Spleen (tissue), 11 donors: Measurements from ENCODE around the gene SUSD6. TPM values are rescaled to one million over a fixed set of nuclear protein-coding genes. Genes with fewer than 3 reads are reported as not detected.

ENCODE experiments used
- DNase-seq: peaks from one replicate; pipeline ENCODE4 v3.0.0-alpha.2; 2020
- H3K27ac ChIP-seq, 8 donors: fragments of 200-600 bp; sonication (generic) in 7 of 8; 1 replicate in 4 of 8; 2 replicates in 4 of 8; pipeline versions ENCODE4 v1.5.0 to v1.8.0; 2016 to 2021; ENCODE audit warnings: inconsistent platforms in 4 of 8, mild to moderate bottlenecking in 4 of 8, moderate library complexity in 1 of 8
- H3K27me3 ChIP-seq, 7 donors: fragments of 200-600 bp; sonication (generic) in 6 of 7; replicated peaks in 1 of 7; 1 replicate in 4 of 7; 2 replicates in 3 of 7; pipeline versions ENCODE4 v1.5.0 to v1.8.0; 2016 to 2021; ENCODE audit warnings: inconsistent platforms in 3 of 7, mild to moderate bottlenecking in 1 of 7
- H3K36me3 ChIP-seq, 6 donors: fragments of 200-600 bp; sonication (generic) in 5 of 6; 1 replicate in 4 of 6; 2 replicates in 2 of 6; pipeline versions ENCODE4 v1.5.0 to v1.8.0; 2016 to 2021; ENCODE audit warnings: inconsistent platforms in 2 of 6
- H3K4me1 ChIP-seq, 6 donors: fragments of 200-600 bp; sonication (generic) in 5 of 6; 1 replicate in 3 of 6; 2 replicates in 3 of 6; pipeline versions ENCODE4 v1.5.0 to v1.8.0; 2016 to 2021; ENCODE audit warnings: inconsistent platforms in 3 of 6
- H3K4me3 ChIP-seq, 8 donors: fragments of 200-600 bp; sonication (generic) in 7 of 8; 1 replicate in 4 of 8; 2 replicates in 4 of 8; pipeline versions ENCODE4 v1.5.0 to v1.8.0; 2016 to 2021; ENCODE audit warnings: inconsistent platforms in 4 of 8, mild to moderate bottlenecking in 4 of 8, moderate library complexity in 2 of 8
- H3K9me3 ChIP-seq, 8 donors: fragments of 200-600 bp; sonication (generic) in 7 of 8; 1 replicate in 4 of 8; 2 replicates in 4 of 8; pipeline versions ENCODE4 v1.5.0 to v1.8.0; 2016 to 2021; ENCODE audit warnings: inconsistent platforms in 4 of 8
- CTCF ChIP-seq, 11 experiments: fragments of 200-600 bp in 7 of 11; fragments of 450-650 bp in 4 of 11; sonication (generic) in 4 of 11; IDR thresholded peaks in 8 of 11; conservative IDR thresholded peaks in 3 of 11; 1 replicate in 7 of 11; 2 replicates in 4 of 11; pipeline versions ENCODE4 v1.4.0 to v1.8.0; 2016 to 2021; ENCODE audit warnings: antibody characterized with exemption in 11 of 11, inconsistent platforms in 4 of 11, mild to moderate bottlenecking in 1 of 11
- POLR2A ChIP-seq, 3 donors: fragments of 450-650 bp; IDR thresholded peaks; one replicate each; pipeline ENCODE4 v1.5.1; 2017; ENCODE audit warnings: antibody characterized with exemption in 3 of 3, mild to moderate bottlenecking in 1 of 3
- POLR2AphosphoS5 ChIP-seq, 3 donors: sonication (generic); formaldehyde crosslinking; IDR thresholded peaks; one replicate each; pipeline ENCODE4 v1.5.1; 2017; ENCODE audit warnings: antibody characterized with exemption in 3 of 3
- WGBS, 5 donors: extraction: QIAGEN DNeasy Blood & Tissue Kit in 3 of 5; methylation state at CpG; one replicate each; pipeline versions ENCODE4 v1.1.5 to v1.1.7; 2013 to 2018; 5-methylcytosine and 5-hydroxymethylcytosine counted together
- intact Hi-C: fragments of 100-400 bp; cut with DNase I; formaldehyde crosslinking; loops from one replicate; pipeline ENCODE4 v1.15.0; 2023; ENCODE audit warnings: low total_unique reads
- polyA plus RNA-seq, 3 donors: library from polyadenylated mRNA; stranded (reverse); fragments of 200-250 nt; gene quantifications; one replicate each; pipeline ENCODE4 v1.2.1, GENCODE V29; 2013
- total RNA-seq, 7 donors: library from RNA; depleted of rRNA in 3 of 7; stranded (reverse); fragments of >200 nt in 3 of 7; fragmentation: NEBNext Ultra II Directional in 4 of 7; extraction: Animal tissue kit (Norgen Biotek cat#: 25700) in 4 of 7; gene quantifications; one replicate each; pipeline versions ENCODE4 v1.1.0 to v1.2.1, GENCODE V29; 2016 to 2021
- donor health status: healthy with polysubstance abuse.
- donor health status: DM: no; HTN: no; CAD: no; lungs with moderate emphysema.
- donor health status: DM: no; HTN: no; CAD: no.
- donor health status: Bipolar disorder and iron deficiency.
- donor health status: healthy.
- donor health status: DM: no; HTN: no; CAD: no.
- donor health status: DM: yes; HTN: yes; CAD: no.

SUSD6 gene
- total and polyA plus RNA-seq, 10 donors: 10.7 to 120 (median 86.4) TPM

GRCh38 chr14:69633238-69633637 lies 21.8 kb downstream of the SUSD6 start:
- DNase-seq: no peak
- 53 to 71% (median 62%) methylated on average over 3 to 4 of the region's 4 CpGs for WGBS, 5 donors
- H3K9me3 ChIP-seq: no peaks in the 10 kb centered on the region
- H3K27me3 ChIP-seq: no peaks in the 10 kb centered on the region
- TF ChIP-seq POLR2A (IDR thresholded peaks at IDR 0.05): no peak
- TF ChIP-seq POLR2AphosphoS5 (IDR thresholded peaks at IDR 0.05): no peak
- TF ChIP-seq CTCF (IDR thresholded peaks at IDR 0.05 in 8 of 11, conservative IDR thresholded peaks at IDR 0.05 in 3 of 11): no peak
- H3K4me1 ChIP-seq: peaks cover 84 to 100% (median 100%) of the 10 kb centered on the region in 6 donors
- H3K4me3 ChIP-seq: no peak overlapping the region
- intact Hi-C loops: loop anchor here (10.0 kb wide), 1 partner anchor 52 kb away; no protein-coding TSS in a partner anchor
- no peaks in the 10 kb centered on the region for H3K36me3 ChIP-seq
- peak overlapping the region in 6 of 8 donors; percentile 46 to 84 (median 66) for H3K27ac ChIP-seq

GRCh38 chr14:69635981-69636639 lies 24.7 kb downstream of the SUSD6 start:
- no peak for DNase-seq
- intact Hi-C loops: loop anchor here (10.0 kb wide), 1 partner anchor 49 kb away; no protein-coding TSS in a partner anchor

GRCh38 chr14:69636718-69637480 lies 25.5 kb downstream of the SUSD6 start:
- intact Hi-C loops: loop anchor here (10.0 kb wide), 1 partner anchor 48 kb away; no protein-coding TSS in a partner anchor
- peak overlapping the region; percentile 54 to 84 (median 68) for H3K27ac ChIP-seq
- H3K36me3 ChIP-seq: peaks cover 0 to 12% (median 0%) of the 10 kb centered on the region in 6 donors
- TF ChIP-seq CTCF (IDR thresholded peaks at IDR 0.05 in 8 of 11, conservative IDR thresholded peaks at IDR 0.05 in 3 of 11) (no peak), POLR2A (IDR thresholded peaks at IDR 0.05) (no peak), POLR2AphosphoS5 (IDR thresholded peaks at IDR 0.05) (no peak)
- H3K4me1 ChIP-seq: peaks cover 75 to 100% (median 86%) of the 10 kb centered on the region in 6 donors
- no peaks in the 10 kb centered on the region for H3K27me3 ChIP-seq
- H3K9me3 ChIP-seq: peaks cover 0 to 16% (median 14%) of the 10 kb centered on the region in 8 donors
- 72 to 82% (median 80%) methylated on average over 7 of the region's 7 CpGs for WGBS, 5 donors
- no peak for DNase-seq
- peak overlapping the region in 1 of 8 donors; percentile 17 for H3K4me3 ChIP-seq

More at GRCh38 chr14:69635981-69636639, 24.7 kb downstream of the SUSD6 start:
- H3K36me3 ChIP-seq: peaks cover 0 to 4% (median 0%) of the 10 kb centered on the region in 6 donors
- H3K4me3 ChIP-seq: peak overlapping the region in 1 of 8 donors; percentile 17
- H3K9me3 ChIP-seq: peaks cover 0 to 8% (median 6%) of the 10 kb centered on the region in 8 donors
- TF ChIP-seq CTCF (IDR thresholded peaks at IDR 0.05 in 8 of 11, conservative IDR thresholded peaks at IDR 0.05 in 3 of 11): no peak
- TF ChIP-seq POLR2AphosphoS5 (IDR thresholded peaks at IDR 0.05): peak in 1 of 3 donors; percentile 19
- WGBS, 5 donors: 30 to 42% (median 36%) methylated on average over 4 of the region's 4 CpGs
- peak overlapping the region; percentile 54 to 84 (median 68) for H3K27ac ChIP-seq
- H3K4me1 ChIP-seq: peaks cover 79 to 100% (median 94%) of the 10 kb centered on the region in 6 donors
- no peaks in the 10 kb centered on the region for H3K27me3 ChIP-seq
